Measurements from ENCODE around the gene RUNX1.

GRCh38 chr21:34959607-34960006 lies 89.5 kb downstream of the RUNX1 start:
- TF ChIP-seq CTCF (IDR thresholded peaks at IDR 0.05; ENCODE audit: low read depth, low read length) = no peak
- TF ChIP-seq EZH2phosphoT487 (IDR thresholded peaks at IDR 0.05; ENCODE audit: low read depth) = no peak
